ENCODE results near the gene NOC4L.

NOC4L gene

DNA sequence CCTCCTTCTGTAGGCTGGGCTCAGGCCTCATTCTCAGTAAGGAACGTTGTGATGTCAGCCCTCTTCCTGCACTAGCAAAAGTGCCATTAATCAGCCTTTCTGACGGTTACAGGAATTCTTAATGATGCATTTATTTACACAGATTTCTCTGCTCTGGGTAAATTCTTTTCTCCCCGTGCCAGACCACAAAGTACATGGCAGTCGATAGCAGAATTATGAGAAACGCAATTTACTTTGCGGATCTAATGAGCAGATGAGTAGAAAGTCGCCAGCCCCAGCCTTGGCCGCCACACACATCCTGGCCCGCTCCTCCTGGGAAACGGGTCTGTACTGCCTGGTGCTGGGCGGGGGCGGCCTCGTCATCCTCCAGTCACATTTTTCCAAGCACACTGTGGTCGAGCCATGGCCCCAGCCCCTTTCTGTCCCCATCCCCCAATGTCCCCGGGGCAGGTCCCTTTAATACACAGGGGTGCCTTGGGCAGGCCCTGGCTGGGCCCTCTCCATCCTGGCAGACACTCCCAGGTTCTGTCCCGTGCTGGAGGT is 25.9 kb downstream of the NOC4L start:
- no peaks in the 10 kb centered on the region for H3K36me3 ChIP-seq (ENCODE audit: control insufficient read depth in 1 of 2, insufficient read depth in 2 of 2, low read length in 2 of 2)
- peaks cover 0 to 18% of the 10 kb centered on the region in 2 donors for H3K27me3 ChIP-seq (ENCODE audit: control insufficient read depth in 1 of 2, insufficient read depth in 2 of 2, low read length in 2 of 2)
- no peaks in the 10 kb centered on the region for H3K9me3 ChIP-seq (ENCODE audit: control insufficient read depth in 1 of 2, low read length in 2 of 2)
- no peak overlapping the region for H3K9ac ChIP-seq (ENCODE audit: low read depth in 1 of 2, low read length in 2 of 2)
- no peak overlapping the region for H3K4me3 ChIP-seq (ENCODE audit: low read depth in 1 of 2, low read length in 2 of 2)
- no peak overlapping the region for H3K27ac ChIP-seq (ENCODE audit: low read depth, low read length)
- peaks cover 0 to 6% of the 10 kb centered on the region in 2 donors for H3K4me1 ChIP-seq (ENCODE audit: control insufficient read depth in 1 of 2, insufficient read depth in 2 of 2, low read length in 2 of 2)

DNA sequence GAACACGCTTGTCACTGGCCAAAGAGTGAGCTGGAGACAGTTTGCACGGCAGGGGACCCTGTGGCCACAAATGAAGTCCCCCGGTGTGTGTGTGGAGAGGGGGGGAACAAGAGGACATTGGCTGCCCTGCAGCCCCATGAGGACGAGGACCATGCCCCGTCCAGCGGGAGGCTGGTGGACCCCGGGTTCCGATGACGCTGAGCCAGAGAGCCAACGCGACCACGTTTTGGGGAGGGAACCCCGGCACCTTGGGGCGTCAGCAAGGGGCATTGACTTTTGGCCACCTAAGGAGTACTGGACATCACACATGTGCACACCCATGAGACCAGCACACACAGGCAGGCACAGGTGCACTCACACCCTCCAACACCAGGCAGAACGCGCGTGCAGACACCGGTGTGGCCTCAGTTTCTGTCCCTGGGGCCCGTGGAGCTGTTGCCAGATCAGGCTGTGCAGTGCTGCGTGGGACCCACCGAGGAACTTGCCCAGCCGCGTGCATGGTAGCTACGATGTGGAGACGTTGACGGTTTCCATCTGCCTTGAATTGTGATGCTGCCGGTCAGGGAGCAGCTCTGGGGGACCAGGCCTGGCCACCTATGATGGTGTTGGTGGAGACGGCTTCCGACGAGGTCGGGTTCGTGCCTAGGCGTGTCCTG is 26.5 kb downstream of the NOC4L start:
- H3K4me1 ChIP-seq (ENCODE audit: control insufficient read depth in 1 of 2, insufficient read depth in 2 of 2, low read length in 2 of 2) = peaks cover 0 to 6% of the 10 kb centered on the region in 2 donors
- H3K27ac ChIP-seq (ENCODE audit: low read depth, low read length) = no peak overlapping the region
- H3K36me3 ChIP-seq (ENCODE audit: control insufficient read depth in 1 of 2, insufficient read depth in 2 of 2, low read length in 2 of 2) = no peaks in the 10 kb centered on the region
- H3K27me3 ChIP-seq (ENCODE audit: control insufficient read depth in 1 of 2, insufficient read depth in 2 of 2, low read length in 2 of 2) = peaks cover 0 to 20% of the 10 kb centered on the region in 2 donors
- H3K4me3 ChIP-seq (ENCODE audit: low read depth in 1 of 2, low read length in 2 of 2) = no peak overlapping the region
- no peaks in the 10 kb centered on the region for H3K9me3 ChIP-seq (ENCODE audit: control insufficient read depth in 1 of 2, low read length in 2 of 2)
- no peak overlapping the region for H3K9ac ChIP-seq (ENCODE audit: low read depth in 1 of 2, low read length in 2 of 2)

DNA sequence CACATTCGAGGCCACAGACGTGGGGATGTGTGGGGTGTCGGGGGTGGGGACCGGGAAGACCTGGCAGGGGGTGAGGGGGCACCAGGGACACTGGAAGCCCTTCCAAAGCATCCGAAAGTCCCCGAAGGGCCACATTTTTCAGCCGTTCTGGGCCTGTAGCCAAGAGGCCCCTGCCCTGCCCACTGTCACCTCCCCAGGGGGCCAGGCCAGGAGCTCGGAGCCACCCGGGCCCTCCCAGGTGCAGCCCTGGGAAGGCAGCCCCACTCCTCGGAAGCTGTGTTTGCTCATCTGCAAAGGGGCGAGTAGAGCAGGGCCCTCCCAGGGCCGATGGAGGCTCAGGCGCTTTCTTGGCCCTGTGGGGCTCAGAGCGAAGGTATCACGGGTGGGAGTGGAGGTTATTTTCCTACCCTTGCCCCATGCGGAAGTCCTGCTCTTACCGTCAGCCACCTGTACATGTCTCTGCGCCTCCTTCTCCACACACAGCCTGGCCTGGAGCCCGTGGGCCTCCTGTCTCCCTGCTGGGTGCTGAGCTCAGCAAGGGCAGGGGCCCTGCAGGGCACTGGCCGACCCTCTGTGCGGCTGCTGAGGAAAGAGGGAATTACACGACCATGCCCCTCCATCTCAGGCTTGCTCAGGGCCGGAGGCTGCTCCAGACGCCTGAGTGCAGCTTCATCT is 27.2 kb downstream of the NOC4L start:
- Histone ChIP-seq H3K27me3 (ENCODE audit: control insufficient read depth in 1 of 2, insufficient read depth in 2 of 2, low read length in 2 of 2) (peaks cover 6 to 25% of the 10 kb centered on the region in 2 donors), H3K36me3 (ENCODE audit: control insufficient read depth in 1 of 2, insufficient read depth in 2 of 2, low read length in 2 of 2) (no peaks in the 10 kb centered on the region), H3K4me1 (ENCODE audit: control insufficient read depth in 1 of 2, insufficient read depth in 2 of 2, low read length in 2 of 2) (peaks cover 0 to 6% of the 10 kb centered on the region in 2 donors), H3K27ac (ENCODE audit: low read depth, low read length) (no peak overlapping the region), H3K4me3 (ENCODE audit: low read depth in 1 of 2, low read length in 2 of 2) (no peak overlapping the region), H3K9ac (ENCODE audit: low read depth in 1 of 2, low read length in 2 of 2) (no peak overlapping the region), H3K9me3 (ENCODE audit: control insufficient read depth in 1 of 2, low read length in 2 of 2) (no peaks in the 10 kb centered on the region)

DNA sequence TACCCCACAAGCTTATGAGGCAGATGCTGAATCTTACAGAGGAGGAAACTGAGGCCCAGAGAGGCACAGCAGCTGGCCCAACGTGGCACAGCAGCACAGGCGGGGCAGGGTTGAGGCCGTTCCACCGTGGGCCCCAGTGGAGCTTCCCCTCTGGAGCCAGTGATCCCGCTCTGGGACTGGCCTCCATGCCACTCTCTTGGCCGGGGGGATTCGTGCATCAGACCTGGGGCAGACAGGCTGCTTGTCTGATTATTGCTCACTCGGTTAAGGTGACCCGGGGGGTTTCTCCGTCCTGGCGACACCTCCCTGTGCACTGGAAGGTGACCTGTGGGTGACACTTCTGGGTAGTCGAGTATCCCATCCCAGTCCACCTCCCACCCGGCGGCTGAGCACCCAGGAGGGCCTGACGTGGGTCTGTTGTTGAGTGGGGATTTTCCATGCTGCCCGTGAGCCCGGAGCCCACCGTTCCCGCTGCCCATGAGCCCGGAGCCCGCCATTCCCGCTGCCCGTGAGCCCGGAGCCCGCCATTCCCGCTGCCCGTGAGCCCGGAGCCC is 27.8 kb downstream of the NOC4L start:
- Histone ChIP-seq H3K9me3 (ENCODE audit: control insufficient read depth in 1 of 2, low read length in 2 of 2) (no peaks in the 10 kb centered on the region), H3K4me1 (ENCODE audit: control insufficient read depth in 1 of 2, insufficient read depth in 2 of 2, low read length in 2 of 2) (peaks cover 0 to 6% of the 10 kb centered on the region in 2 donors), H3K9ac (ENCODE audit: low read depth in 1 of 2, low read length in 2 of 2) (no peak overlapping the region), H3K36me3 (ENCODE audit: control insufficient read depth in 1 of 2, insufficient read depth in 2 of 2, low read length in 2 of 2) (no peaks in the 10 kb centered on the region), H3K27me3 (ENCODE audit: control insufficient read depth in 1 of 2, insufficient read depth in 2 of 2, low read length in 2 of 2) (peaks cover 6 to 28% of the 10 kb centered on the region in 2 donors), H3K27ac (ENCODE audit: low read depth, low read length) (no peak overlapping the region), H3K4me3 (ENCODE audit: low read depth in 1 of 2, low read length in 2 of 2) (no peak overlapping the region)

DNA sequence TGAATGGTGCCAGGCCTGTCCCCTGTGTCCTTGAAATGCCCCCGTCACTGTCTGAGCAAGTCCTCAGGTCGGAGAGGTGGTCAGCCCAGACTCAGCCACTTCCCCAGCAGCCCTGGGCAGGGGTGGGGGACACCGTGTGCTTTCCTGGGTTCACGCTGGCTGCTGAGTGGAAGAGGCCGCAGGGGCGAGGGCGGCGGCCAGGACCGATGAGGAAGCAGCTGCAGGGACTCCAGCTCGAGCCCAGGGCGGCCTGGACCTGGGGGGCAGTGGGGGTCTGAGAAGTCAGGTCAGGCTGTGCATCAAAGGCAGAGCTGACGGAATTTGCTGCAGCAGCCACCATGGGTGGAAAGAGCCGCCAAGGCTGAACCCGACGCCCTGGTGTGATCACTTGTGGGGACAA is 28.4 kb downstream of the NOC4L start:
- H3K9me3 ChIP-seq (ENCODE audit: control insufficient read depth in 1 of 2, low read length in 2 of 2) = no peaks in the 10 kb centered on the region
- no peak overlapping the region for H3K9ac ChIP-seq (ENCODE audit: low read depth in 1 of 2, low read length in 2 of 2)
- H3K27me3 ChIP-seq (ENCODE audit: control insufficient read depth in 1 of 2, insufficient read depth in 2 of 2, low read length in 2 of 2) = peaks cover 6 to 28% of the 10 kb centered on the region in 2 donors
- H3K36me3 ChIP-seq (ENCODE audit: control insufficient read depth in 1 of 2, insufficient read depth in 2 of 2, low read length in 2 of 2) = no peaks in the 10 kb centered on the region
- H3K4me3 ChIP-seq (ENCODE audit: low read depth in 1 of 2, low read length in 2 of 2) = no peak overlapping the region
- H3K4me1 ChIP-seq (ENCODE audit: control insufficient read depth in 1 of 2, insufficient read depth in 2 of 2, low read length in 2 of 2) = peaks cover 0 to 6% of the 10 kb centered on the region in 2 donors
- H3K27ac ChIP-seq (ENCODE audit: low read depth, low read length) = no peak overlapping the region

DNA sequence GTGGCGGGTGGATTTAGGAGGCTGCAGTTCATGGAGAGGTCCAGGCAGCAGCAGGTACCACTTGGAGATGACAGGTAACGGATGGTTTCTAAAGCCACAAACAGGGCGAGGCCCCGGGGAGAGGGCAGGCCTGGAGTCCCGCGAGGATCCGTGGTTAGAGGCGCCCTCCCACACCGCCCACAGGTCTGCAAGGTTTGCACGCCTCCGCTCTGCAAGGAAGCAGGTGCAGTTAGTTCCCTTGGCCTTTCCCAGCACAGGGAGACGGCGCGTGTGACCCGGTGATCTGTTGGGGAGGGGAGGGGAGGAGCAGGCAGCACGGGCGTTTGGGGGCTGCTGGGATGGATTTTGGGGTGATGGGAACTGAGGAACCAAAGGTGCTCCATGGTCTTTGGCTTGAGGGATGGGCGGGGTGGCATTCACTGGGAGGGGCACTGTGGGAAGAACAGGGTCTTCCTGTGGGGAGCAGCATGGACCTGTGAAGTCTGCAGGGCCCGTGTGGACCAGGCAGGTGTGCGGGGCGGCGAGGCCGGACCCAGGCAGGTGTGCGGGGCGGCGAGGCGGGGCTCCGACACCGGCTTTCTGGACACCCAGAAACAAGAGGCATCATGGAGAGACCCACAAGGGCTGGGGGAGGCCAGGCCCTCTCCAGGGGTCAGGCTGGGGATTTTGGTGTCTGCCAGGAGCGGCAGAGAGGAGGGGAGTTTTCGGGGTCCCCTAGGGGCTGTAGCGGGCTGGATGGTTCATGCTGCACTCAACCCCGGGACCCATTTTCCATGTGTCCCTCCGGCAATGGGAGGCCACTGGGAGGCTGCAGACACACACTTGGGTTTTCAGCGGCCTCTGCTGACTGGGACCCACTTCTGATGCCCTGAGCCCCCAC is 29.1 kb downstream of the NOC4L start:
- Histone ChIP-seq H3K4me1 (ENCODE audit: control insufficient read depth in 1 of 2, insufficient read depth in 2 of 2, low read length in 2 of 2) (peaks cover 0 to 7% of the 10 kb centered on the region in 2 donors), H3K27ac (ENCODE audit: low read depth, low read length) (no peak overlapping the region), H3K9me3 (ENCODE audit: control insufficient read depth in 1 of 2, low read length in 2 of 2) (no peaks in the 10 kb centered on the region), H3K27me3 (ENCODE audit: control insufficient read depth in 1 of 2, insufficient read depth in 2 of 2, low read length in 2 of 2) (peaks cover 6 to 30% of the 10 kb centered on the region in 2 donors), H3K4me3 (ENCODE audit: low read depth in 1 of 2, low read length in 2 of 2) (no peak overlapping the region), H3K36me3 (ENCODE audit: control insufficient read depth in 1 of 2, insufficient read depth in 2 of 2, low read length in 2 of 2) (no peaks in the 10 kb centered on the region), H3K9ac (ENCODE audit: low read depth in 1 of 2, low read length in 2 of 2) (no peak overlapping the region)

DNA sequence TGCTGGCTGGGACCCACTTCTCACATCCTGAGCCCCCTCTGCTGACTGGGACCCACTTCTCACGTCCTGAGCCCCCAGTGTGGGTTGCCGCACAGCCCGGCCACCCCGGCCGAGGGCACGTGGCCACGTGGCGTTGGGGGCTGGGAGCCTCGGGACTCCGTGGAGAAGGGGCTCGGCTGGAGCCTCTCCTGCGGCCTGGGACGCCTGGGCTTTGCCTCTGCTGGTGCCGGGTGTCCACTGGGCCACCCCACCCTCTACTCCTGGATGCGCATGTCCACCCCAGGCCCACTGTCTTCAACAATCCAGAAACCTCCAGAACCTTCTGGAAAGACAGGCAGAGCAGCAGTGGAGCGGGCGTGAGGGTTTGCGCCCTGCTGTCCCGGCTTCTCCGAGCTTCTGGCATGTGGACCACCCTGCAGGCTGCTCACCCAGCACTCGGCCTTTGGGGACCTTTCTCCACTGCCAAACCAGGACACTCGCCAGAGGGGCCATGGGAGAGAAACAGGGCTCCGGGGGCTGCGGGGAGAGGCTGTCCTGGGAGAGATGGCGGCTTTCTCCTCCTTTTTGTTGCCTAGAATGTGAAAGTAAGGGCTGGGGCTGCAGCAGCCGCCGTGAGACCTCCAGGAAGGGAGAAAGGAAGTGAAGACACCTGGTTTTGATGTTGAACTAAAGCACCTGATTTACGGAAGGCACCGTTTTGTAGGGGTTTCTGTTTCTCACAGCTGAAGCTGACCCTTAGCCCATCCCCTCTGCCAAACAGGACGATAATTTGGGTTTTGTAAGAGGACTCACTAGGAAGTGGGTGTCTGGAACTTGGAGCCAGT is 30.0 kb downstream of the NOC4L start:
- peaks cover 0 to 10% of the 10 kb centered on the region in 2 donors for H3K4me1 ChIP-seq (ENCODE audit: control insufficient read depth in 1 of 2, insufficient read depth in 2 of 2, low read length in 2 of 2)
- H3K36me3 ChIP-seq (ENCODE audit: control insufficient read depth in 1 of 2, insufficient read depth in 2 of 2, low read length in 2 of 2) = no peaks in the 10 kb centered on the region
- H3K27ac ChIP-seq (ENCODE audit: low read depth, low read length) = no peak overlapping the region
- peaks cover 6 to 38% of the 10 kb centered on the region in 2 donors for H3K27me3 ChIP-seq (ENCODE audit: control insufficient read depth in 1 of 2, insufficient read depth in 2 of 2, low read length in 2 of 2)
- H3K9me3 ChIP-seq (ENCODE audit: control insufficient read depth in 1 of 2, low read length in 2 of 2) = no peaks in the 10 kb centered on the region
- H3K9ac ChIP-seq (ENCODE audit: low read depth in 1 of 2, low read length in 2 of 2) = no peak overlapping the region
- H3K4me3 ChIP-seq (ENCODE audit: low read depth in 1 of 2, low read length in 2 of 2) = no peak overlapping the region

DNA sequence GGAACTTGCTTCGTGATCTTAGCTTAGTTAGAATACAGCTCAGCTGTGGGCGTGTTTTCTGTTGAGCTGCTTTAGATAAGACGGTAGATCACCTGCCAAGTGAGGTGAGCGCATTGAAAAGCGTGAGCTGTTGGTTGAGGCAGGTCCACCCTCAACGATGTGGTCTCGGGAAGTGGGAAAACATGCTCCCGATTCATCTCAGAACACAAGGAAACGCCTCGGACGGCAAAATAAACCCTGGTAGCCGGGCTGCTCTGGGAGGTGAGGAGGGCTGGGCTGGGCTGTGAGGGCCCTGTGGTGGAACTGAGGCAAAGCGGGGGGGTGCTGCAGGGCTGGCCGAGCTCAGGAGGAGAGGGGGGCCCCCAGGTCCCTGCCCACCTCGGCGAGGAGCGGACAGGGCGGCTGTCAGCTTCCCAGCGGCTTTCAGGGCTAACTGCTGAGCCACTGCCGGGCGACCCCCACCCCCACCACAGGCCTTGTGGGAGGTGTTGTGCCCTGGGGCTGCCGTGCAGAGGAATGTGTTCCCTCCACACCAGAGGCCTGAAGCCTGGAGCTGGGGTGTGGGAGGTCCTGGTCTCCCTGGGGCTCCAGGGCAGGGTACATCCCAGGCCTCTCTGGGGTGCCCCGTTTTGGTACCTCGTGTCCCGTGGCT is 30.7 kb downstream of the NOC4L start:
- Histone ChIP-seq H3K9ac (ENCODE audit: low read depth in 1 of 2, low read length in 2 of 2) (no peak overlapping the region), H3K27me3 (ENCODE audit: control insufficient read depth in 1 of 2, insufficient read depth in 2 of 2, low read length in 2 of 2) (peaks cover 6 to 39% of the 10 kb centered on the region in 2 donors), H3K9me3 (ENCODE audit: control insufficient read depth in 1 of 2, low read length in 2 of 2) (no peaks in the 10 kb centered on the region), H3K4me1 (ENCODE audit: control insufficient read depth in 1 of 2, insufficient read depth in 2 of 2, low read length in 2 of 2) (peaks cover 0 to 10% of the 10 kb centered on the region in 2 donors), H3K36me3 (ENCODE audit: control insufficient read depth in 1 of 2, insufficient read depth in 2 of 2, low read length in 2 of 2) (no peaks in the 10 kb centered on the region), H3K27ac (ENCODE audit: low read depth, low read length) (no peak overlapping the region), H3K4me3 (ENCODE audit: low read depth in 1 of 2, low read length in 2 of 2) (no peak overlapping the region)

Measured in duodenal mucosa (tissue), 2 donors.